Parathyroid adenoma (tissue), 2 donors: Measurements from ENCODE around the gene WBP11.
"Not testable (repeated sequence)": the region's sequence is repeated elsewhere in the genome, so short reads cannot be mapped to it uniquely, and the experiment has no call there.

Experiments
- H2AFZ ChIP-seq: fragments of 300-600 bp; sonication (generic); one replicate; pipeline ENCODE4 v1.7.0; 2017; ENCODE audit warnings: antibody characterized with exemption, mild to moderate bottlenecking
- H3K27ac ChIP-seq: fragments of 300-600 bp; sonication (generic); one replicate; pipeline ENCODE4 v1.7.0; 2017
- H3K27me3 ChIP-seq: fragments of 300-600 bp; sonication (generic); one replicate; pipeline ENCODE4 v1.7.0; 2017; ENCODE audit warnings: low read length; ENCODE audit not compliant: control insufficient read depth, insufficient read depth
- H3K36me3 ChIP-seq: fragments of 300-600 bp; sonication (generic); one replicate; pipeline ENCODE4 v1.7.0; 2017; ENCODE audit warnings: low read length; ENCODE audit not compliant: control insufficient read depth, insufficient read depth
- H3K4me1 ChIP-seq: fragments of 300-600 bp; sonication (generic); one replicate; pipeline ENCODE4 v1.7.0; 2017; ENCODE audit warnings: control low read depth
- H3K4me2 ChIP-seq: fragments of 300-600 bp; sonication (generic); one replicate; pipeline ENCODE4 v1.7.0; 2017; ENCODE audit warnings: low read length
- H3K4me3 ChIP-seq: fragments of 300-600 bp; sonication (generic); one replicate; pipeline ENCODE4 v1.7.0; 2017; ENCODE audit warnings: low read depth, low read length
- H3K79me2 ChIP-seq: fragments of 300-600 bp; sonication (generic); one replicate; pipeline ENCODE4 v1.7.0; 2017; ENCODE audit warnings: control low read depth
- H3K9ac ChIP-seq: fragments of 300-600 bp; sonication (generic); one replicate; pipeline ENCODE4 v1.7.0; 2017; ENCODE audit warnings: mild to moderate bottlenecking
- H3K9me3 ChIP-seq: fragments of 300-600 bp; sonication (generic); one replicate; pipeline ENCODE4 v1.7.0; 2017; ENCODE audit warnings: low read length; ENCODE audit not compliant: control insufficient read depth
- TF ChIP-seq, protein P1 (sequence below): fragments of 300-600 bp; sonication (generic); IDR thresholded peaks from one replicate; pipeline ENCODE4 v1.7.0; 2017; ENCODE audit warnings: antibody characterized with exemption, mild to moderate bottlenecking
- donor health status: primary hyperparathyroidism.

The WBP11 gene

GRCh38 chr12:14756334-14757143 lies 46.7 kb downstream of the WBP11 start:
- Histone ChIP-seq H3K4me2 (no peak overlapping the region), H3K4me3 (no peak overlapping the region), H3K27me3 (no peaks in the 10 kb centered on the region), H2AFZ (no peak overlapping the region), H3K9ac (no peak overlapping the region), H3K79me2 (peaks cover 2% of the 10 kb centered on the region), H3K36me3 (no peaks in the 10 kb centered on the region), H3K4me1 (no peaks in the 10 kb centered on the region), H3K27ac (no peak overlapping the region), H3K9me3 (no peaks in the 10 kb centered on the region)
- TF ChIP-seq, protein P1, sequence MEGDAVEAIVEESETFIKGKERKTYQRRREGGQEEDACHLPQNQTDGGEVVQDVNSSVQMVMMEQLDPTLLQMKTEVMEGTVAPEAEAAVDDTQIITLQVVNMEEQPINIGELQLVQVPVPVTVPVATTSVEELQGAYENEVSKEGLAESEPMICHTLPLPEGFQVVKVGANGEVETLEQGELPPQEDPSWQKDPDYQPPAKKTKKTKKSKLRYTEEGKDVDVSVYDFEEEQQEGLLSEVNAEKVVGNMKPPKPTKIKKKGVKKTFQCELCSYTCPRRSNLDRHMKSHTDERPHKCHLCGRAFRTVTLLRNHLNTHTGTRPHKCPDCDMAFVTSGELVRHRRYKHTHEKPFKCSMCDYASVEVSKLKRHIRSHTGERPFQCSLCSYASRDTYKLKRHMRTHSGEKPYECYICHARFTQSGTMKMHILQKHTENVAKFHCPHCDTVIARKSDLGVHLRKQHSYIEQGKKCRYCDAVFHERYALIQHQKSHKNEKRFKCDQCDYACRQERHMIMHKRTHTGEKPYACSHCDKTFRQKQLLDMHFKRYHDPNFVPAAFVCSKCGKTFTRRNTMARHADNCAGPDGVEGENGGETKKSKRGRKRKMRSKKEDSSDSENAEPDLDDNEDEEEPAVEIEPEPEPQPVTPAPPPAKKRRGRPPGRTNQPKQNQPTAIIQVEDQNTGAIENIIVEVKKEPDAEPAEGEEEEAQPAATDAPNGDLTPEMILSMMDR, result peak; percentile 18

DNA sequence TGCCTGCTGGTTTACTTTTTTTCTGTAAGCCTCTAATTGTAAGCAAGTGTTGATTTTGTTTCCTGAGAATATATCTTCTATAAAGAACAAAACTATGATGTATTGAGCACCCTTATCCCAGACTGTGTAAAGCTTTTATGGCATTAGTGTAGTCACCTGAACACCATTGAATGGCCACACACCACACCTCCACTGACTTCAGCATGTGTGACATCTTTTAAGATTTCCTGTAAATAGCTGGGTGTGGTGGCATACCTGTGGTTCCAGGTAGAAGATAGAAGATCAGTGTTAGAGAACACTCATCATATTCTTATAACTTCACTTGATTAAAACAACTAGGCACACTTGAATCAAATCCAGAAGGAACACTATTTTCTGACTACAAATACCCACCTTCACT lies 51.3 kb downstream of the WBP11 start:
- no peaks in the 10 kb centered on the region for H3K4me1 ChIP-seq

GRCh38 chr12:14743061-14743460 lies 60.2 kb downstream of the WBP11 start:
- H3K9ac ChIP-seq, result no peak overlapping the region
- TF ChIP-seq, protein P1, result no peak

More for the DNA sequence above, 51.3 kb downstream of the WBP11 start:
- TF ChIP-seq, protein P1, result no peak
- Histone ChIP-seq H3K27ac (no peak overlapping the region), H3K9me3 (no peaks in the 10 kb centered on the region), H3K9ac (no peak overlapping the region), H2AFZ (no peak overlapping the region), H3K4me3 (no peak overlapping the region), H3K4me2 (no peak overlapping the region), H3K36me3 (no peaks in the 10 kb centered on the region), H3K79me2 (peaks cover 2% of the 10 kb centered on the region), H3K27me3 (no peaks in the 10 kb centered on the region)

GRCh38 chr12:14741942-14742341 lies 61.3 kb downstream of the WBP11 start:
- TF ChIP-seq, protein P1, result no peak
- Histone ChIP-seq H3K27ac (no peak overlapping the region), H3K9ac (no peak overlapping the region), H3K4me3 (no peak overlapping the region), H3K9me3 (no peaks in the 10 kb centered on the region), H3K36me3 (no peaks in the 10 kb centered on the region), H3K79me2 (no peaks in the 10 kb centered on the region), H2AFZ (no peak overlapping the region), H3K4me1 (no peaks in the 10 kb centered on the region), H3K4me2 (no peak overlapping the region), H3K27me3 (no peaks in the 10 kb centered on the region)

More at GRCh38 chr12:14743061-14743460, 60.2 kb downstream of the WBP11 start:
- H3K4me1 ChIP-seq, result no peaks in the 10 kb centered on the region
- no peaks in the 10 kb centered on the region for H3K36me3 ChIP-seq
- no peaks in the 10 kb centered on the region for H3K79me2 ChIP-seq
- H3K27ac ChIP-seq, result no peak overlapping the region
- no peak overlapping the region for H3K4me2 ChIP-seq
- H3K9me3 ChIP-seq, result no peaks in the 10 kb centered on the region
- H2AFZ ChIP-seq, result no peak overlapping the region
- H3K27me3 ChIP-seq, result no peaks in the 10 kb centered on the region
- H3K4me3 ChIP-seq, result no peak overlapping the region

DNA sequence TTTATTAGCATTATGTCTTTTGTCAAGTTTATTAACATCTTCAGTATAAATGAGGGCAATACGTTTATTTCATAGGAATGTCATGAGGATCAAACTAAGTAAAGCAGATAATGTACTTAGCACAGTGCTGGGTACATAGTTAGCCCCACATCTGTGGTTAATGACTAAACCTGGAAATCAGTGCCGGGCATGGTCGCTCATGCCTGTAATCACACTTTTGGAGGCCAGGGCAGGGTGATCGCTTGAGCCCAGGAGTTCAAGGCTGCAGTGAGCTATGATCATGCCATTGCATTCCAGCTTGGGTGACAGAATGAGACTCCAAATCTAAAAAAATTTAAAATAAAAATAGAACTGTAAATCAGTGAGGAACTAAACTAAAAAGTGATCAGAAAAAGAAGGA lies 62.1 kb downstream of the WBP11 start:
- H3K27ac ChIP-seq, result no peak overlapping the region
- no peaks in the 10 kb centered on the region for H3K4me1 ChIP-seq
- H3K79me2 ChIP-seq, result no peaks in the 10 kb centered on the region
- no peaks in the 10 kb centered on the region for H3K9me3 ChIP-seq
- H3K4me3 ChIP-seq, result no peak overlapping the region
- TF ChIP-seq, protein P1, result no peak
- H3K36me3 ChIP-seq, result no peaks in the 10 kb centered on the region
- H3K4me2 ChIP-seq, result no peak overlapping the region
- no peak overlapping the region for H2AFZ ChIP-seq
- H3K27me3 ChIP-seq, result no peaks in the 10 kb centered on the region
- H3K9ac ChIP-seq, result no peak overlapping the region

- not testable (repeated sequence) for H3K27ac ChIP-seq, H3K4me2 ChIP-seq, H2AFZ ChIP-seq, H3K79me2 ChIP-seq, H3K36me3 ChIP-seq, H3K9me3 ChIP-seq, H3K9ac ChIP-seq, H3K4me3 ChIP-seq, H3K4me1 ChIP-seq, H3K27me3 ChIP-seq
Observed at GRCh38 chr12:14736441-14736840, 66.8 kb downstream of the WBP11 start.
